Heart left ventricle (tissue), 16 donors: Measurements from ENCODE around the gene ZNF451. TPM values are rescaled to one million over a fixed set of nuclear protein-coding genes. Genes with fewer than 3 reads are reported as not detected.
"Not testable (repeated sequence)": the region's sequence is repeated elsewhere in the genome, so short reads cannot be mapped to it uniquely, and the experiment has no call there.

ENCODE experiments used
- ATAC-seq, 4 donors: fragments of 200-7000 bp; cut with Tn5 transposase; one replicate each; pipeline ENCODE4 v1.9.1; 2020 to 2022; ENCODE audit warnings: moderate library complexity in 4 of 4, mild to moderate bottlenecking in 3 of 4, moderate number of reproducible peaks in 1 of 4
- DNase-seq, 5 donors: peaks; one replicate each; pipeline ENCODE4 v3.0.0-alpha.2; 2020
- H3K27ac ChIP-seq, 12 donors: fragments of 200-600 bp; sonication (generic) in 4 of 12; one replicate each; pipeline versions ENCODE4 v1.5.0 to v1.8.0; 2016 to 2022; ENCODE audit warnings: mild to moderate bottlenecking in 2 of 12
- H3K27me3 ChIP-seq, 9 donors: fragments of 200-600 bp; sonication (generic) in 2 of 9; one replicate each; pipeline versions ENCODE4 v1.5.1 to v1.8.0; 2016 to 2022; ENCODE audit warnings: mild to moderate bottlenecking in 3 of 9
- H3K36me3 ChIP-seq, 9 donors: fragments of 200-600 bp; sonication (generic) in 2 of 9; one replicate each; pipeline versions ENCODE4 v1.5.0 to v1.8.0; 2018 to 2022; ENCODE audit warnings: mild to moderate bottlenecking in 2 of 9
- H3K4me1 ChIP-seq, 12 donors: fragments of 200-600 bp; sonication (generic) in 4 of 12; one replicate each; pipeline versions ENCODE4 v1.5.0 to v1.8.0; 2016 to 2022; ENCODE audit warnings: mild to moderate bottlenecking in 3 of 12
- H3K4me3 ChIP-seq, 12 donors: fragments of 200-600 bp; sonication (generic) in 4 of 12; one replicate each; pipeline versions ENCODE4 v1.5.0 to v1.8.0; 2017 to 2022; ENCODE audit warnings: mild to moderate bottlenecking in 9 of 12, moderate library complexity in 4 of 12
- H3K9me3 ChIP-seq, 12 donors: fragments of 200-600 bp; sonication (generic) in 4 of 12; one replicate each; pipeline versions ENCODE4 v1.5.0 to v1.8.0; 2016 to 2022; ENCODE audit warnings: mild to moderate bottlenecking in 1 of 12
- POLR2A ChIP-seq, 2 donors: fragments of 450-650 bp; IDR thresholded peaks; one replicate each; pipeline ENCODE4 v1.6.1; 2017; ENCODE audit warnings: antibody characterized with exemption in 2 of 2, mild to moderate bottlenecking in 2 of 2, moderate library complexity in 2 of 2
- WGBS, 4 donors: extraction: QIAGEN DNeasy Blood & Tissue Kit in 2 of 4; methylation state at CpG; one replicate each; pipeline versions ENCODE4 v1.1.5 to v1.1.7; 2013 to 2018; 5-methylcytosine and 5-hydroxymethylcytosine counted together
- intact Hi-C, 10 donors: fragments of 100-400 bp; cut with DNase I; formaldehyde crosslinking; loops; one replicate each; pipeline versions ENCODE4 v1.11.1 to v1.14.2; 2022
- polyA plus RNA-seq, 2 donors: library from polyadenylated mRNA; stranded (reverse); fragments of 200-250 nt; gene quantifications; one replicate each; pipeline ENCODE4 v1.2.3, GENCODE V29; 2013
- total RNA-seq, 9 donors: library from RNA; depleted of rRNA in 2 of 9; stranded (reverse); fragments of >200 nt in 2 of 9; fragmentation: NEBNext Ultra II Directional in 3 of 9; extraction: Animal tissue kit (Norgen Biotek cat#: 25700) in 3 of 9; gene quantifications; one replicate each; pipeline versions ENCODE4 v1.1.0 to v1.2.4, GENCODE V29; 2016 to 2023
- TF ChIP-seq, protein P1 (sequence below), 12 donors: fragments of 200-600 bp; sonication (generic) in 4 of 12; IDR thresholded peaks; one replicate each; pipeline versions ENCODE4 v1.5.0 to v1.8.0; 2018 to 2022; ENCODE audit warnings: antibody characterized with exemption in 12 of 12, mild to moderate bottlenecking in 5 of 12
- donor health status: ischemic (EF 13 %, LVEDD 7.1; RV severe dilation, severe dysfunction).
- donor health status: healthy with polysubstance abuse.
- donor health status: DM: no; HTN: yes; CAD: no.
- donor health status: DM: no; HTN: no; CAD: no.
- donor health status: ischemic (EF 25% LVEDD 6.9; RV normal size, moderate dysfunction).
- donor health status: ischemic (EF 25% LVEDD 5.7; RV mildly dilated, moderate dysfunction).
- donor health status: healthy.
- donor health status: DM: yes; HTN: yes; CAD: no.
- donor health status: ischemic (EF 35%, LVEDD 5.7; RV mildly dilated, moderate dysfunction).
- donor health status: nonischemic (EF 11% LVEDD 7.7; RV severe dilation, severe dysfunction).
- donor health status: DM: yes; HTN: yes; CAD: no.
- donor health status: PGD.
- donor health status: ischemic (EF 29% LVEDD 5.4; RV normal size, mild dysfunction).
- donor health status: nonischemic (EF 23%, LVEDD 6.1; RV moderate dilation, normal function).

The ZNF451 gene
- total and polyA plus RNA-seq, 11 donors: 8.8 to 37.1 (median 21.4) TPM

DNA sequence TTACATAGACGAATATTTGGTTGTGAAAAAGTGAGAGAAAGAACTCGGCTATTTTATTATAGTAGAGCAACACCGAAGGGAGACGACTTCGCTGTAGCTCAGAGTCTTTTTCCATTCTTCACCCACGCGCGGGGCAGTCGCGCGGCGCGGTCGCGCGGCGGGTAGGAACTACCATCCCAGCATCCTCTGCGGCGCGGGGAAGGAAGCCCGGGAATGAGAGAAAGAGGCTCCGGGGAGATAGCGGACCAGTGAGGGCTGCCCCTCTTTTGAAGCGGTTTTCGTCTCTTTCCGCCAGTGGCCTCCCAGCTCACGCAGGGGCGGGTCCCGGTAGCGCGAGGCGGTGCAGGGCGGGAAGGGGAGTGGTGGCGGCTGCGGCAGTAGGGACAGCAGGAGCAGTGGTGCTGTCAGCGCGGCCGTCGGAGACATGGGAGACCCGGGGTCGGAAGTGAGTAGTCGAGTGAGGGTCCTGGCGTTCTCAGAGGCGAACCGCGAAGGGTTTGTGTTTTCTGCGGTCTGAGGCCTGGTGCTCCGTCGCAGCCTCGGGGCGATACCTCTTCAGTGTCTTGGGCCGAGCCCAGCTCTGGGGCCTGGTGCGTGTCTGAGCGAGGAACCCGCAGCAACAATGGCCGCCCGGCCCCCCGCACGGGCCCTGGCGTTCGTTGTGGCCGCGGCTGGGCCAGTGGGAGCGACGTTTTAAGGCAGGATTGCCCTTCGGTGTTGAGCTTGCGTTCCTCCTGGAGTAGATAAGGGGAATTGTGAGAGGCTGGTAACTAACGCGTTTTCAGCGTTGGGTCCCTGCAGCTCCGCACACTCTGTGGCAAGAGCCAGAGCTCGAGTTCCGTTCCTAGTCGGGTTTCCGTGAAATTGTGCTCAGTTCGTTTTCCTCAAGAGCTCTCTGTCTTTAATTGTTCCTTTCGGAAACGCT lies 43.4 kb upstream of the ZNF451 start, which contains the start of gene KIAA1586:
TSS of gene KIAA1586 (plus strand) at position 362 of the 925 bp plus-strand sequence. CDS start at position 425, 63 bp downstream.
- H3K9me3 ChIP-seq, H3K27me3 ChIP-seq: not testable (repeated sequence)
- ATAC-seq (peak; percentile 99 to 100 (median 100)), DNase-seq (peak; percentile 91 to 94 (median 92))
- H3K4me3 ChIP-seq: peak within 1 kb of the TSS; percentile 12 to 68 (median 62)
- WGBS, 4 donors: 0 to 1% (median 0%) methylated on average over 29 to 48 of the region's 78 CpGs
- peaks cover 0 to 20% (median 17%) of the 10 kb centered on the region in 9 donors for H3K36me3 ChIP-seq
- peak within 1 kb of the TSS in 10 of 12 donors; percentile 6 to 73 (median 50) for H3K27ac ChIP-seq
- peak in 1 of 2 donors; percentile 57 for TF ChIP-seq POLR2A (IDR thresholded peaks at IDR 0.05)
- H3K4me1 ChIP-seq: peaks cover 0 to 19% (median 6%) of the 10 kb centered on the region in 12 donors
- intact Hi-C loops: loop anchor here in 4 of 10 donors (5.0 to 10.0 kb wide), 4 partner anchors 41 to 268 kb away; partner anchors contain the start of genes BAG2 (in 1 of the 4), PRIM2 (in 1 of the 4) and RAB23 (in 1 of the 4)

DNA sequence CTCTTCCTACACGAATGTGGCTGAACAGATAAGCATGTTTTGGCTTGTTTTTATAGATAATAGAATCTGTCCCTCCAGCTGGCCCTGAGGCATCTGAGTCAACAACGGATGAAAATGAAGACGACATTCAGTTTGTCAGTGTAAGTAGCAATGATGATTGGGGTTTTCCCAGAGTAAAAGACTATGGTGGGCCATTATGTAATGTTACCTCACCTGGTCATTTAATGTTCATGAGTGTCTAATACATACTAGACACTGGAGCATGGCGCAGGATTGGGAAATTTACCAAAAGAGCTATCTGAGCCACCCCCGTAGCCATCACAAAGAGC lies 42.8 kb upstream of the ZNF451 start:
- peak in 1 of 4 donors; percentile 2 for ATAC-seq
- H3K27ac ChIP-seq, DNase-seq, H3K4me3 ChIP-seq, H3K27me3 ChIP-seq, H3K9me3 ChIP-seq: not testable (repeated sequence)
- intact Hi-C loops: loop anchor here in 4 of 10 donors (5.0 to 10.0 kb wide), 4 partner anchors 40 to 268 kb away; partner anchors contain the start of genes BAG2 (in 1 of the 4), PRIM2 (in 1 of the 4) and RAB23 (in 1 of the 4)
- Histone ChIP-seq H3K36me3 (peaks cover 0 to 26% (median 24%) of the 10 kb centered on the region in 9 donors), H3K4me1 (peaks cover 0 to 19% (median 6%) of the 10 kb centered on the region in 12 donors)
- WGBS, 4 donors: no CpG with 5 or more reads among the region's 5 CpGs

- H3K27ac ChIP-seq, ATAC-seq, H3K9me3 ChIP-seq, DNase-seq, H3K27me3 ChIP-seq: not testable (repeated sequence)
- Histone ChIP-seq H3K4me1 (peaks cover 0 to 19% (median 6%) of the 10 kb centered on the region in 12 donors), H3K36me3 (peaks cover 3 to 33% (median 30%) of the 10 kb centered on the region in 9 donors), H3K4me3 (peak overlapping the region in 2 of 12 donors; percentile 14 to 16)
- 86 to 95% (median 89%) methylated on average over 5 to 6 of the region's 6 CpGs for WGBS, 4 donors
- intact Hi-C loops: loop anchor here in 4 of 10 donors (5.0 to 10.0 kb wide), 4 partner anchors 39 to 267 kb away; partner anchors contain the start of genes BAG2 (in 1 of the 4), PRIM2 (in 1 of the 4) and RAB23 (in 1 of the 4)
These were observed 42.1 kb upstream of the ZNF451 start for GRCh38 chr6:57047859-57048258.

- H3K9me3 ChIP-seq: peaks cover 0 to 4% (median 0%) of the 10 kb centered on the region in 12 donors
- intact Hi-C loops: loop anchor here in 4 of 10 donors (5.0 to 10.0 kb wide), 4 partner anchors 39 to 266 kb away; partner anchors contain the start of genes BAG2 (in 1 of the 4), PRIM2 (in 1 of the 4) and RAB23 (in 1 of the 4)
- no peaks in the 10 kb centered on the region for H3K27me3 ChIP-seq
- peaks cover 0 to 19% (median 6%) of the 10 kb centered on the region in 12 donors for H3K4me1 ChIP-seq
- DNase-seq (no peak), ATAC-seq (no peak)
- 88 to 90% (median 89%) methylated on average over 5 of the region's 5 CpGs for WGBS, 4 donors
- no peak overlapping the region for H3K27ac ChIP-seq
- peaks cover 6 to 40% (median 37%) of the 10 kb centered on the region in 9 donors for H3K36me3 ChIP-seq
- TF ChIP-seq, protein P1, sequence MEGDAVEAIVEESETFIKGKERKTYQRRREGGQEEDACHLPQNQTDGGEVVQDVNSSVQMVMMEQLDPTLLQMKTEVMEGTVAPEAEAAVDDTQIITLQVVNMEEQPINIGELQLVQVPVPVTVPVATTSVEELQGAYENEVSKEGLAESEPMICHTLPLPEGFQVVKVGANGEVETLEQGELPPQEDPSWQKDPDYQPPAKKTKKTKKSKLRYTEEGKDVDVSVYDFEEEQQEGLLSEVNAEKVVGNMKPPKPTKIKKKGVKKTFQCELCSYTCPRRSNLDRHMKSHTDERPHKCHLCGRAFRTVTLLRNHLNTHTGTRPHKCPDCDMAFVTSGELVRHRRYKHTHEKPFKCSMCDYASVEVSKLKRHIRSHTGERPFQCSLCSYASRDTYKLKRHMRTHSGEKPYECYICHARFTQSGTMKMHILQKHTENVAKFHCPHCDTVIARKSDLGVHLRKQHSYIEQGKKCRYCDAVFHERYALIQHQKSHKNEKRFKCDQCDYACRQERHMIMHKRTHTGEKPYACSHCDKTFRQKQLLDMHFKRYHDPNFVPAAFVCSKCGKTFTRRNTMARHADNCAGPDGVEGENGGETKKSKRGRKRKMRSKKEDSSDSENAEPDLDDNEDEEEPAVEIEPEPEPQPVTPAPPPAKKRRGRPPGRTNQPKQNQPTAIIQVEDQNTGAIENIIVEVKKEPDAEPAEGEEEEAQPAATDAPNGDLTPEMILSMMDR (IDR thresholded peaks at IDR 0.05): no peak
- TF ChIP-seq POLR2A (IDR thresholded peaks at IDR 0.05): no peak
- no peak overlapping the region for H3K4me3 ChIP-seq
These were observed 41.4 kb upstream of the ZNF451 start for GRCh38 chr6:57048577-57048976.

DNA sequence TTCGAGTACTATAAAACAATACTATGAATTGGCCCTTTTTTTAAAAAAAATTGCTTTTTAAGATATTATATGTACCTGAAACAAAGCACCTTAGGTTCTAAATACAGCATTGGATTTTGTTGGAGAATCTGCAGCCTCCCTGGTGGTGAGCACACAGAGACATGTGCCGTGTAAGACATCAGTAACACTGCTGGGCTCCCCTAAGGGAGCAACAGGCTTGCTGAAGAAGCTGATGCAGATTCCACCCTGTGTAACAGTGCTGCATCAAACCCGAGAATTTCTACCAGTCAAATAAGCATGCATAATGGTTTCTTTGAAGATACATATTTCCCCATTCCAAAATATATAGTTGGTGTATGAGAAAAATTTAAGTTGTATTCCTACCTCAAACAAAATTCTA lies 26.1 kb upstream of the ZNF451 start:
- intact Hi-C loops: no loop called here
- Histone ChIP-seq H3K36me3 (peaks cover 0 to 68% (median 46%) of the 10 kb centered on the region in 9 donors), H3K27ac (no peak overlapping the region), H3K4me3 (no peak overlapping the region), H3K27me3 (no peaks in the 10 kb centered on the region), H3K9me3 (no peaks in the 10 kb centered on the region), H3K4me1 (no peaks in the 10 kb centered on the region)
- 82 to 93% (median 91%) methylated on average over 3 of the region's 3 CpGs for WGBS, 4 donors
- TF ChIP-seq POLR2A (IDR thresholded peaks at IDR 0.05): no peak
- TF ChIP-seq, protein P1 (IDR thresholded peaks at IDR 0.05): no peak
- ATAC-seq: no peak
- DNase-seq: no peak
